HPDE6-E6E7 (cell line): ENCODE measurements around the gene EXOC6.
"Not testable (repeated sequence)": the region's sequence is repeated elsewhere in the genome, so short reads cannot be mapped to it uniquely, and the experiment has no call there.

Source experiments
- DNase-seq: peaks from one replicate; pipeline ENCODE4 v3.0.0; 2011; ENCODE audit warnings: missing footprints; ENCODE audit errors: extremely low spot score

Gene EXOC6

GRCh38 chr10:92938841-92939240 lies 90.5 kb downstream of the EXOC6 start:
- DNase-seq = no peak

GRCh38 chr10:92942226-92942625 lies 93.9 kb downstream of the EXOC6 start:
- DNase-seq = no peak

GRCh38 chr10:92946491-92946890 lies 98.2 kb downstream of the EXOC6 start:
- DNase-seq = no peak

- DNase-seq = not testable (repeated sequence)
Observed at GRCh38 chr10:92952573-92952972, 104.3 kb downstream of the EXOC6 start.

- no peak for DNase-seq
Observed at GRCh38 chr10:92957223-92958010, 109.1 kb downstream of the EXOC6 start.

- DNase-seq = no peak
Observed at GRCh38 chr10:92961638-92962037, 113.3 kb downstream of the EXOC6 start.

- peak; percentile 3 for DNase-seq
Observed at GRCh38 chr10:92965314-92965713, 117.0 kb downstream of the EXOC6 start.

GRCh38 chr10:92967641-92968040 lies 119.3 kb downstream of the EXOC6 start:
- DNase-seq = no peak

- no peak for DNase-seq
Observed at GRCh38 chr10:92969151-92969550, 120.8 kb downstream of the EXOC6 start.

GRCh38 chr10:92970301-92971070 lies 122.2 kb downstream of the EXOC6 start:
- DNase-seq = no peak

- DNase-seq = peak; percentile 44
Observed at GRCh38 chr10:92972066-92972870, 123.9 kb downstream of the EXOC6 start.

- DNase-seq = no peak
Observed at GRCh38 chr10:92972886-92973285, 124.6 kb downstream of the EXOC6 start.

- DNase-seq = not testable (repeated sequence)
Observed at GRCh38 chr10:92976278-92976677, 128.0 kb downstream of the EXOC6 start.

GRCh38 chr10:92989250-92989649 lies 140.9 kb downstream of the EXOC6 start:
- no peak for DNase-seq

GRCh38 chr10:92990615-92991014 lies 142.3 kb downstream of the EXOC6 start:
- DNase-seq = no peak

GRCh38 chr10:92991513-92991912 lies 143.2 kb downstream of the EXOC6 start:
- DNase-seq = no peak

GRCh38 chr10:92993699-92994272 lies 145.5 kb downstream of the EXOC6 start:
- no peak for DNase-seq

GRCh38 chr10:92995509-92995908 lies 147.2 kb downstream of the EXOC6 start:
- DNase-seq = no peak

- no peak for DNase-seq
Observed at GRCh38 chr10:92997620-92998019, 149.3 kb downstream of the EXOC6 start.

GRCh38 chr10:92999191-92999590 lies 150.9 kb downstream of the EXOC6 start:
- no peak for DNase-seq

GRCh38 chr10:93006435-93007039 lies 158.2 kb downstream of the EXOC6 start:
- peak; percentile 20 for DNase-seq
